ENCODE measurements around the gene BCL2L1. TPM values are rescaled to one million over a fixed set of nuclear protein-coding genes. Genes with fewer than 3 reads are reported as not detected.

The BCL2L1 gene
- total and polyA plus RNA-seq, 10 of the 15 experiments (the other 5 are each of a cell fraction or from before 2014, with no cell fraction given), result 0.63 to 67.7 (median 43.6) TPM

GRCh38 chr20:31638816-31639215, 83.9 kb downstream of the BCL2L1 start:
- in situ Hi-C loops (cut with MboI), result no loop called here
- no peak overlapping the region for H3K4me2 ChIP-seq (ENCODE audit: control insufficient read depth, insufficient read depth)
- RAD21 ChIA-PET (ENCODE audit: unreplicated experiment), result no interaction called here

More at GRCh38 chr20:31638816-31639215, 83.9 kb downstream of the BCL2L1 start:
- H2AFZ ChIP-seq (ENCODE audit: control insufficient read depth, low read depth, low read length), result no peak overlapping the region
- H3K27me3 ChIP-seq (replicated peaks in 1 of 2; ENCODE audit: control insufficient read depth in 2 of 2, insufficient read depth in 2 of 2, low read length in 1 of 2), result no peaks in the 10 kb centered on the region
- intact Hi-C loops (cut with micrococcal nuclease; ENCODE audit: unreplicated experiment), result no loop called here
- no peak overlapping the region for H3K4me3 ChIP-seq
- peaks cover 2% of the 10 kb centered on the region for H3K4me1 ChIP-seq (ENCODE audit: control insufficient read depth, insufficient read depth, low read length)
- H4K20me1 ChIP-seq (ENCODE audit: control insufficient read depth, insufficient read depth), result no peaks in the 10 kb centered on the region
- no peaks in the 10 kb centered on the region for H3K36me3 ChIP-seq (ENCODE audit: control insufficient read depth in 2 of 2, insufficient read depth in 2 of 2, low read length in 1 of 2)
- ATAC-seq (no peak), FAIRE-seq (no peak), DNase-seq (ENCODE audit: low read depth, low spot score) (no peak)
- BruUV-seq (replicated peaks), result no TSS peak
- no peaks in the 10 kb centered on the region for H3K79me2 ChIP-seq (ENCODE audit: control insufficient read depth, insufficient read depth, low read length)
- SMC1A ChIA-PET (ENCODE audit: uncharacterized antibody, unreplicated experiment), result no interaction called here
- POLR2A ChIA-PET, result no interaction called here
- H3K9ac ChIP-seq (ENCODE audit: control insufficient read depth, insufficient read depth, low read length), result no peak overlapping the region
- CTCF ChIA-PET, result interaction anchor here (1.6 kb wide), 1 partner anchor 23 kb away, joined by 6 read pairs; no protein-coding TSS in a partner anchor
- TF ChIP-seq KLF5 (IDR thresholded peaks at IDR 0.05; ENCODE audit: partially characterized antibody) (no peak), JUND (IDR thresholded peaks at IDR 0.05; ENCODE audit: low read depth, low read length) (no peak), EZH2 (IDR thresholded peaks at IDR 0.05; ENCODE audit: borderline replicate concordance, control insufficient read depth, low read depth, low read length) (no peak), SUPT20H (IDR thresholded peaks at IDR 0.05; ENCODE audit: borderline replicate concordance, control insufficient read depth, low read depth, low read length) (no peak), STAT3 (IDR thresholded peaks at IDR 0.05; ENCODE audit: low read depth, low read length) (no peak), STAT1 (conservative IDR thresholded peaks at IDR 0.05) (no peak), NBN (IDR thresholded peaks at IDR 0.05) (no peak), HDAC6 (IDR thresholded peaks at IDR 0.05; ENCODE audit: unreplicated experiment) (no peak), KDM1A (IDR thresholded peaks at IDR 0.05; ENCODE audit: borderline replicate concordance) (no peak), LARP7 (IDR thresholded peaks at IDR 0.05) (no peak), BCL11A (IDR thresholded peaks at IDR 0.05; ENCODE audit: low read depth, low read length) (no peak), YY1 (IDR thresholded peaks at IDR 0.05; ENCODE audit: low read depth, low read length) (no peak)
- TF ChIP-seq, protein P1, sequence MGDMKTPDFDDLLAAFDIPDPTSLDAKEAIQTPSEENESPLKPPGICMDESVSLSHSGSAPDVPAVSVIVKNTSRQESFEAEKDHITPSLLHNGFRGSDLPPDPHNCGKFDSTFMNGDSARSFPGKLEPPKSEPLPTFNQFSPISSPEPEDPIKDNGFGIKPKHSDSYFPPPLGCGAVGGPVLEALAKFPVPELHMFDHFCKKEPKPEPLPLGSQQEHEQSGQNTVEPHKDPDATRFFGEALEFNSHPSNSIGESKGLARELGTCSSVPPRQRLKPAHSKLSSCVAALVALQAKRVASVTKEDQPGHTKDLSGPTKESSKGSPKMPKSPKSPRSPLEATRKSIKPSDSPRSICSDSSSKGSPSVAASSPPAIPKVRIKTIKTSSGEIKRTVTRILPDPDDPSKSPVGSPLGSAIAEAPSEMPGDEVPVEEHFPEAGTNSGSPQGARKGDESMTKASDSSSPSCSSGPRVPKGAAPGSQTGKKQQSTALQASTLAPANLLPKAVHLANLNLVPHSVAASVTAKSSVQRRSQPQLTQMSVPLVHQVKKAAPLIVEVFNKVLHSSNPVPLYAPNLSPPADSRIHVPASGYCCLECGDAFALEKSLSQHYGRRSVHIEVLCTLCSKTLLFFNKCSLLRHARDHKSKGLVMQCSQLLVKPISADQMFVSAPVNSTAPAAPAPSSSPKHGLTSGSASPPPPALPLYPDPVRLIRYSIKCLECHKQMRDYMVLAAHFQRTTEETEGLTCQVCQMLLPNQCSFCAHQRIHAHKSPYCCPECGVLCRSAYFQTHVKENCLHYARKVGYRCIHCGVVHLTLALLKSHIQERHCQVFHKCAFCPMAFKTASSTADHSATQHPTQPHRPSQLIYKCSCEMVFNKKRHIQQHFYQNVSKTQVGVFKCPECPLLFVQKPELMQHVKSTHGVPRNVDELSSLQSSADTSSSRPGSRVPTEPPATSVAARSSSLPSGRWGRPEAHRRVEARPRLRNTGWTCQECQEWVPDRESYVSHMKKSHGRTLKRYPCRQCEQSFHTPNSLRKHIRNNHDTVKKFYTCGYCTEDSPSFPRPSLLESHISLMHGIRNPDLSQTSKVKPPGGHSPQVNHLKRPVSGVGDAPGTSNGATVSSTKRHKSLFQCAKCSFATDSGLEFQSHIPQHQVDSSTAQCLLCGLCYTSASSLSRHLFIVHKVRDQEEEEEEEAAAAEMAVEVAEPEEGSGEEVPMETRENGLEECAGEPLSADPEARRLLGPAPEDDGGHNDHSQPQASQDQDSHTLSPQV (IDR thresholded peaks at IDR 0.05), result no peak
- WGBS (ENCODE audit: insufficient coverage, insufficient replicate concordance, low lambda C conversion rate, missing lambda C conversion rate), result 6% methylated on average over 4 of the region's 4 CpGs
- H3K9me3 ChIP-seq (replicated peaks; ENCODE audit: control insufficient read depth, insufficient read depth, low read length), result no peaks in the 10 kb centered on the region
- no peak overlapping the region for H3K27ac ChIP-seq (ENCODE audit: control insufficient read depth, insufficient read depth)
